K562 (cell line): ENCODE measurements around the gene TENT5A. TPM values are rescaled to one million over a fixed set of nuclear protein-coding genes. Genes with fewer than 3 reads are reported as not detected.

ENCODE experiments used
- ATAC-seq: fragments of 200-7000 bp; cut with Tn5 transposase; 3 replicates; pipeline ENCODE4 v1.9.1; 2020; ENCODE audit warnings: moderate library complexity
- BruUV-seq: library from RNA; stranded (reverse); fragments of 400-500 nt; replicated peaks from 2 replicates; lab custom pipeline; 2021; lab: Mats Ljungman, UMichigan
- CTCF ChIA-PET: fragments of 300-600 bp; formaldehyde crosslinking; extraction: SDS; loops from one replicate; lab custom pipeline; 2021; ENCODE audit warnings: low intra/inter-chr PET ratio; lab: Yijun Ruan, JAX
- POLR2A ChIA-PET: fragments of 300-600, 350-650 bp; sonication (Branson Sonifier 250); formaldehyde crosslinking; extraction: SDS; loops from one replicate; lab custom pipeline; 2021; ENCODE audit warnings: antibody characterized with exemption, inconsistent platforms; lab: Yijun Ruan, JAX
- DNase-seq, 4 experiments: peaks; one replicate each; pipeline versions ENCODE4 v3.0.0 to v3.0.0-alpha.2; 2011 to 2018; ENCODE audit warnings: low spot score in 3 of 4, mixed read lengths in 3 of 4; ENCODE audit errors: extremely low read depth in 1 of 4
- FAIRE-seq: peaks from 2 replicates; lab custom pipeline; 2011; peaks lifted over from hg19 to GRCh38; lab: Jason Lieb, UNC
- H2AFZ ChIP-seq: 2 replicates; pipeline ENCODE4 v1.6.0; 2011; ENCODE audit warnings: low read depth, low read length, control low read depth, inconsistent platforms
- H3K27ac ChIP-seq: fragments of 200-600 bp; 3 replicates; pipeline ENCODE4 v1.8.0; 2011; ENCODE audit warnings: low read depth, mild to moderate bottlenecking, control low read depth, inconsistent platforms, low read length, moderate library complexity, mixed read lengths; ENCODE audit errors: extremely low read depth
- H3K27me3 ChIP-seq, 2 experiments: fragments of 300-600 bp in 1 of 2; 2 replicates in 1 of 2; 3 replicates in 1 of 2; pipeline versions ENCODE4 v1.6.0 to v1.8.0; 2011; ENCODE audit warnings: inconsistent platforms in 2 of 2, low read length in 2 of 2, mild to moderate bottlenecking in 1 of 2, mixed read lengths in 1 of 2, moderate library complexity in 1 of 2; ENCODE audit not compliant: control insufficient read depth in 2 of 2, insufficient read depth in 2 of 2
- H3K36me3 ChIP-seq: fragments of 300-600 bp; 3 replicates; pipeline ENCODE4 v1.8.0; 2011; ENCODE audit warnings: mild to moderate bottlenecking, low read length, inconsistent platforms; ENCODE audit not compliant: control insufficient read depth, insufficient read depth
- H3K4me1 ChIP-seq, 2 experiments: fragments of 200-600 bp in 1 of 2; replicated peaks in 1 of 2; 2 replicates in 1 of 2; 3 replicates in 1 of 2; pipeline versions ENCODE4 v1.5.1 to v1.8.0; 2011; ENCODE audit warnings: inconsistent platforms in 2 of 2, low read length in 2 of 2, mild to moderate bottlenecking in 1 of 2, mixed read lengths in 1 of 2, moderate library complexity in 1 of 2; ENCODE audit not compliant: control insufficient read depth in 2 of 2, insufficient read depth in 2 of 2
- H3K4me2 ChIP-seq: 2 replicates; pipeline ENCODE4 v1.6.1; 2011; ENCODE audit warnings: low read length, control low read depth, inconsistent platforms, mixed read lengths; ENCODE audit not compliant: insufficient read depth
- H3K4me3 ChIP-seq: fragments of 200-600 bp; sonication (generic), shearing (Covaris generic); 2 replicates; pipeline ENCODE4 v1.5.1; 2016; ENCODE audit warnings: control low read depth, inconsistent platforms
- H3K79me2 ChIP-seq: fragments of 200-600 bp; 3 replicates; pipeline ENCODE4 v1.8.0; 2011; ENCODE audit warnings: low read length, inconsistent platforms; ENCODE audit not compliant: control insufficient read depth, insufficient read depth
- H3K9ac ChIP-seq, 2 experiments: 2 replicates each; pipeline versions ENCODE4 v1.6.0 to v1.6.1; 2011; ENCODE audit warnings: low read depth in 2 of 2, low read length in 2 of 2, control low read depth in 1 of 2, inconsistent platforms in 1 of 2, mild to moderate bottlenecking in 1 of 2, mixed read lengths in 1 of 2; ENCODE audit not compliant: insufficient read depth in 1 of 2
- H3K9me1 ChIP-seq: one replicate; pipeline ENCODE4 v1.6.0; 2011; ENCODE audit warnings: inconsistent platforms, mild to moderate bottlenecking, low read length, moderate library complexity; ENCODE audit not compliant: control insufficient read depth, insufficient read depth
- H3K9me3 ChIP-seq: replicated peaks from 2 replicates; pipeline ENCODE4 v1.5.1; 2011; ENCODE audit warnings: low read depth, low read length, inconsistent platforms; ENCODE audit not compliant: control insufficient read depth, insufficient read depth
- H4K20me1 ChIP-seq: replicated peaks from 2 replicates; pipeline ENCODE4 v1.6.1; 2011; ENCODE audit warnings: low read length, inconsistent platforms, mixed read lengths; ENCODE audit not compliant: control insufficient read depth, insufficient read depth
- WGBS: fragments of 100-300 bp; shearing (Covaris generic); methylation state at CpG from one replicate; pipeline ENCODE4 v1.1.6; 2016; ENCODE audit warnings: low coverage, mixed read lengths; ENCODE audit not compliant: insufficient coverage; ENCODE audit errors: missing lambda C conversion rate; 5-methylcytosine and 5-hydroxymethylcytosine counted together
- in situ Hi-C: fragments of 300-500 bp; cut with MboI; formaldehyde crosslinking; loops from 4 replicates; pipeline ENCODE4 v1.15.0; 2018; ENCODE audit warnings: inconsistent platforms, mixed read lengths
- intact Hi-C: fragments of 100-400 bp; cut with micrococcal nuclease; formaldehyde crosslinking; loops from 2 replicates; pipeline ENCODE4 v1.14.2; 2022
- polyA plus RNA-seq, 8 experiments: library from polyadenylated mRNA; depleted of rRNA in 4 of 8; stranded (reverse) in 5 of 8; unstranded in 3 of 8; fragments of >200 nt; fragmentation: Nextera tagmentation in 2 of 8; fragmentation: Illumina TruSeq in 1 of 8; extraction: Ambion mirVana in 2 of 8; extraction: Trizol in 1 of 8; gene quantifications; 2 replicates each; pipeline versions ENCODE4 v1.2.1 to v1.2.3, GENCODE V29; 2011 to 2014; ENCODE audit warnings: inconsistent platforms in 1 of 8, missing spikeins in 1 of 8
- total RNA-seq, 7 experiments: library from RNA; depleted of rRNA in 6 of 7; stranded (reverse); fragments of >200 nt in 6 of 7; fragmentation: Illumina TruSeq in 2 of 7; extraction: Trizol in 2 of 7; gene quantifications; 2 replicates each; pipeline versions ENCODE4 v1.2.1 to v1.2.3, GENCODE V29; 2011 to 2021; ENCODE audit warnings: low replicate concordance in 1 of 7
- TF ChIP-seq, protein P1 (sequence below): fragments of 450-650 bp; IDR thresholded peaks from 2 replicates; pipeline ENCODE4 v1.6.1; 2017; ENCODE audit warnings: antibody characterized with exemption
- TF ChIP-seq, protein P2 (sequence below): sonication (generic); formaldehyde crosslinking; IDR thresholded peaks from 2 replicates; pipeline ENCODE4 v1.8.0; 2023; ENCODE audit warnings: mild to moderate bottlenecking, missing genetic modification reagents
- TF ChIP-seq, protein P3 (sequence below): sonication (generic); formaldehyde crosslinking; IDR thresholded peaks from 2 replicates; pipeline ENCODE4 v1.8.1; 2023; ENCODE audit warnings: missing genetic modification reagents, mild to moderate bottlenecking, borderline replicate concordance

The TENT5A gene
- total and polyA plus RNA-seq, 9 of the 15 experiments (the other 6 are each of a cell fraction or from before 2014, with no cell fraction given) = 0.77 to 2.3 (median 1.3) TPM

DNA sequence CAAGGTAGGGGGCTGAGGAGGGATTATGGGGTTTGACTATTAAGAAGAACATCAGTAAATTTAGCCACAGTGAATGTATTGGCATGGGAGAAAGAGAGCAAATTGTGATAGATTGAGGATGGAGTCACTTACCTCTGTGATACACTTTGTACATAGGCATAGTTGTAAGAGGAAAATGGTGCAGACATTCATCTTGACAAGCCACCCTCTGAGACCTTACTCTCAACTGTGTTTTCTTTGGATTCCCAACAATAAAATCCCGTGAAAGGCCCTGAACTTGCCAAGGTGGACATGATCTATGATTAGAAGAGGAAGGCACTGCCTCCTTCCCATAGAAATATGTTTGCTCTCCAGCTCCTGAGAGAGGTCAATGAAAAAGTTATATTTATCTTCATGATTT lies 18.6 kb upstream of the TENT5A start:
- TF ChIP-seq, protein P1, sequence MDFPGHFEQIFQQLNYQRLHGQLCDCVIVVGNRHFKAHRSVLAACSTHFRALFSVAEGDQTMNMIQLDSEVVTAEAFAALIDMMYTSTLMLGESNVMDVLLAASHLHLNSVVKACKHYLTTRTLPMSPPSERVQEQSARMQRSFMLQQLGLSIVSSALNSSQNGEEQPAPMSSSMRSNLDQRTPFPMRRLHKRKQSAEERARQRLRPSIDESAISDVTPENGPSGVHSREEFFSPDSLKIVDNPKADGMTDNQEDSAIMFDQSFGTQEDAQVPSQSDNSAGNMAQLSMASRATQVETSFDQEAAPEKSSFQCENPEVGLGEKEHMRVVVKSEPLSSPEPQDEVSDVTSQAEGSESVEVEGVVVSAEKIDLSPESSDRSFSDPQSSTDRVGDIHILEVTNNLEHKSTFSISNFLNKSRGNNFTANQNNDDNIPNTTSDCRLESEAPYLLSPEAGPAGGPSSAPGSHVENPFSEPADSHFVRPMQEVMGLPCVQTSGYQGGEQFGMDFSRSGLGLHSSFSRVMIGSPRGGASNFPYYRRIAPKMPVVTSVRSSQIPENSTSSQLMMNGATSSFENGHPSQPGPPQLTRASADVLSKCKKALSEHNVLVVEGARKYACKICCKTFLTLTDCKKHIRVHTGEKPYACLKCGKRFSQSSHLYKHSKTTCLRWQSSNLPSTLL = no peak
- TF ChIP-seq, protein P2, sequence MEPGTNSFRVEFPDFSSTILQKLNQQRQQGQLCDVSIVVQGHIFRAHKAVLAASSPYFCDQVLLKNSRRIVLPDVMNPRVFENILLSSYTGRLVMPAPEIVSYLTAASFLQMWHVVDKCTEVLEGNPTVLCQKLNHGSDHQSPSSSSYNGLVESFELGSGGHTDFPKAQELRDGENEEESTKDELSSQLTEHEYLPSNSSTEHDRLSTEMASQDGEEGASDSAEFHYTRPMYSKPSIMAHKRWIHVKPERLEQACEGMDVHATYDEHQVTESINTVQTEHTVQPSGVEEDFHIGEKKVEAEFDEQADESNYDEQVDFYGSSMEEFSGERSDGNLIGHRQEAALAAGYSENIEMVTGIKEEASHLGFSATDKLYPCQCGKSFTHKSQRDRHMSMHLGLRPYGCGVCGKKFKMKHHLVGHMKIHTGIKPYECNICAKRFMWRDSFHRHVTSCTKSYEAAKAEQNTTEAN (CRISPR knock-in tag) = no peak
- TF ChIP-seq, protein P3, sequence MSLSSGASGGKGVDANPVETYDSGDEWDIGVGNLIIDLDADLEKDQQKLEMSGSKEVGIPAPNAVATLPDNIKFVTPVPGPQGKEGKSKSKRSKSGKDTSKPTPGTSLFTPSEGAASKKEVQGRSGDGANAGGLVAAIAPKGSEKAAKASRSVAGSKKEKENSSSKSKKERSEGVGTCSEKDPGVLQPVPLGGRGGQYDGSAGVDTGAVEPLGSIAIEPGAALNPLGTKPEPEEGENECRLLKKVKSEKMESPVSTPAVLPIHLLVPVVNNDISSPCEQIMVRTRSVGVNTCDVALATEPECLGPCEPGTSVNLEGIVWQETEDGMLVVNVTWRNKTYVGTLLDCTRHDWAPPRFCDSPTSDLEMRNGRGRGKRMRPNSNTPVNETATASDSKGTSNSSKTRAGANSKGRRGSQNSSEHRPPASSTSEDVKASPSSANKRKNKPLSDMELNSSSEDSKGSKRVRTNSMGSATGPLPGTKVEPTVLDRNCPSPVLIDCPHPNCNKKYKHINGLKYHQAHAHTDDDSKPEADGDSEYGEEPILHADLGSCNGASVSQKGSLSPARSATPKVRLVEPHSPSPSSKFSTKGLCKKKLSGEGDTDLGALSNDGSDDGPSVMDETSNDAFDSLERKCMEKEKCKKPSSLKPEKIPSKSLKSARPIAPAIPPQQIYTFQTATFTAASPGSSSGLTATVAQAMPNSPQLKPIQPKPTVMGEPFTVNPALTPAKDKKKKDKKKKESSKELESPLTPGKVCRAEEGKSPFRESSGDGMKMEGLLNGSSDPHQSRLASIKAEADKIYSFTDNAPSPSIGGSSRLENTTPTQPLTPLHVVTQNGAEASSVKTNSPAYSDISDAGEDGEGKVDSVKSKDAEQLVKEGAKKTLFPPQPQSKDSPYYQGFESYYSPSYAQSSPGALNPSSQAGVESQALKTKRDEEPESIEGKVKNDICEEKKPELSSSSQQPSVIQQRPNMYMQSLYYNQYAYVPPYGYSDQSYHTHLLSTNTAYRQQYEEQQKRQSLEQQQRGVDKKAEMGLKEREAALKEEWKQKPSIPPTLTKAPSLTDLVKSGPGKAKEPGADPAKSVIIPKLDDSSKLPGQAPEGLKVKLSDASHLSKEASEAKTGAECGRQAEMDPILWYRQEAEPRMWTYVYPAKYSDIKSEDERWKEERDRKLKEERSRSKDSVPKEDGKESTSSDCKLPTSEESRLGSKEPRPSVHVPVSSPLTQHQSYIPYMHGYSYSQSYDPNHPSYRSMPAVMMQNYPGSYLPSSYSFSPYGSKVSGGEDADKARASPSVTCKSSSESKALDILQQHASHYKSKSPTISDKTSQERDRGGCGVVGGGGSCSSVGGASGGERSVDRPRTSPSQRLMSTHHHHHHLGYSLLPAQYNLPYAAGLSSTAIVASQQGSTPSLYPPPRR = no peak
- TF ChIP-seq, all 486 proteins: peak for 0
- H2AFZ ChIP-seq = no peak overlapping the region
- ATAC-seq = no peak
- DNase-seq = no peak
- no peaks in the 10 kb centered on the region for H3K9me3 ChIP-seq
- 0% methylated on average over 1 of the region's 1 CpG for WGBS
- intact Hi-C loops (no loop called here), in situ Hi-C loops (no loop called here)
- H3K79me2 ChIP-seq = no peaks in the 10 kb centered on the region
- no peak overlapping the region for H3K27ac ChIP-seq
- H3K4me3 ChIP-seq = no peak overlapping the region
- no peak overlapping the region for H3K9ac ChIP-seq
- H3K36me3 ChIP-seq = no peaks in the 10 kb centered on the region
- ChIA-PET CTCF (no interaction called here), POLR2A (no interaction called here)
- BruUV-seq = no TSS peak
- no peak overlapping the region for H3K4me2 ChIP-seq
- H3K27me3 ChIP-seq = no peaks in the 10 kb centered on the region
- no peak for FAIRE-seq
- no peaks in the 10 kb centered on the region for H3K9me1 ChIP-seq
- H3K4me1 ChIP-seq = no peaks in the 10 kb centered on the region
- H4K20me1 ChIP-seq = no peaks in the 10 kb centered on the region
